NCI-H774 (cell line): ENCODE data around the gene OBSCN.

Experiments used
- DNase-seq: peaks from one replicate; lab custom pipeline; 2025; lab: John Stamatoyannopoulos, UW

OBSCN gene

GRCh38 chr1:228381356-228381755 is 173.5 kb downstream of the OBSCN start:
- DNase-seq: no peak

GRCh38 chr1:228383773-228384172 is 175.9 kb downstream of the OBSCN start:
- no peak for DNase-seq

GRCh38 chr1:228385232-228385631 is 177.4 kb downstream of the OBSCN start:
- no peak for DNase-seq

- DNase-seq: no peak
These were observed 179.5 kb downstream of the OBSCN start for GRCh38 chr1:228387321-228387720.

- no peak for DNase-seq
These were observed 182.8 kb downstream of the OBSCN start for GRCh38 chr1:228390649-228391048.

GRCh38 chr1:228391411-228392020 is 183.7 kb downstream of the OBSCN start:
- DNase-seq: no peak

GRCh38 chr1:228392111-228392936 is 184.5 kb downstream of the OBSCN start:
- no peak for DNase-seq

- no peak for DNase-seq
These were observed 185.4 kb downstream of the OBSCN start for GRCh38 chr1:228393268-228393701.

GRCh38 chr1:228393811-228394570 is 186.1 kb downstream of the OBSCN start:
- DNase-seq: no peak

- DNase-seq: no peak
These were observed 186.9 kb downstream of the OBSCN start for GRCh38 chr1:228394571-228395394.

- DNase-seq: no peak
These were observed 189.2 kb downstream of the OBSCN start for GRCh38 chr1:228396770-228397662.

GRCh38 chr1:228397966-228398365 is 190.1 kb downstream of the OBSCN start:
- DNase-seq: no peak

- no peak for DNase-seq
These were observed 191.1 kb downstream of the OBSCN start for GRCh38 chr1:228398741-228399461.

- no peak for DNase-seq
These were observed 191.8 kb downstream of the OBSCN start for GRCh38 chr1:228399531-228400236.

- DNase-seq: no peak
These were observed 192.4 kb downstream of the OBSCN start for GRCh38 chr1:228400237-228400651.

GRCh38 chr1:228400692-228401454 is 193.0 kb downstream of the OBSCN start:
- no peak for DNase-seq

- no peak for DNase-seq
These were observed 194.2 kb downstream of the OBSCN start for GRCh38 chr1:228401782-228402640.

- DNase-seq: no peak
These were observed 194.8 kb downstream of the OBSCN start for GRCh38 chr1:228402641-228403025.
